GM19438 (cell line): Measurements from ENCODE around the gene FGD3.

Experiments
- ATAC-seq: cut with Tn5 transposase; IDR thresholded peaks from one replicate; pipeline ENCODE4 v1.9.1; 2021; ENCODE audit warnings: low read depth; ENCODE audit not compliant: unreplicated experiment

FGD3 gene

GRCh38 chr9:92954049-92954861 is 6.9 kb downstream of the FGD3 start:
- ATAC-seq: no peak

GRCh38 chr9:92954886-92955285 is 7.6 kb downstream of the FGD3 start:
- ATAC-seq: no peak

- ATAC-seq: no peak
Observed at GRCh38 chr9:92960561-92961290, 13.4 kb downstream of the FGD3 start.

- ATAC-seq: no peak
Observed at GRCh38 chr9:92961627-92962302, 14.4 kb downstream of the FGD3 start.

- no peak for ATAC-seq
Observed at GRCh38 chr9:92962303-92962649, 15.0 kb downstream of the FGD3 start.

GRCh38 chr9:92962846-92963245 is 15.5 kb downstream of the FGD3 start:
- no peak for ATAC-seq

GRCh38 chr9:92963831-92964606 is 16.7 kb downstream of the FGD3 start:
- ATAC-seq: peak; percentile 86

GRCh38 chr9:92964607-92965060 is 17.3 kb downstream of the FGD3 start:
- no peak for ATAC-seq

- ATAC-seq: no peak
Observed at GRCh38 chr9:92965061-92965758, 17.9 kb downstream of the FGD3 start.

- no peak for ATAC-seq
Observed at GRCh38 chr9:92965759-92966517, 18.6 kb downstream of the FGD3 start.

GRCh38 chr9:92966518-92966800 is 19.1 kb downstream of the FGD3 start:
- no peak for ATAC-seq

- ATAC-seq: no peak
Observed at GRCh38 chr9:92968081-92968480, 20.8 kb downstream of the FGD3 start.

- no peak for ATAC-seq
Observed at GRCh38 chr9:92969516-92970466, 22.5 kb downstream of the FGD3 start.

- ATAC-seq: no peak
Observed at GRCh38 chr9:92970467-92970923, 23.2 kb downstream of the FGD3 start.

- no peak for ATAC-seq
Observed at GRCh38 chr9:92971121-92971520, 23.8 kb downstream of the FGD3 start.

- ATAC-seq: no peak
Observed at GRCh38 chr9:92971776-92972175, 24.5 kb downstream of the FGD3 start.

- ATAC-seq: no peak
Observed at GRCh38 chr9:92973700-92974099, 26.4 kb downstream of the FGD3 start.

GRCh38 chr9:92974161-92974661 is 26.9 kb downstream of the FGD3 start:
- no peak for ATAC-seq
